Measurements from ENCODE around the gene TPSG1. TPM values are rescaled to one million over a fixed set of nuclear protein-coding genes. Genes with fewer than 3 reads are reported as not detected.

The TPSG1 gene
- total and polyA plus RNA-seq, 11 donors: not detected

GRCh38 chr16:1216681-1217400 lies 8.2 kb downstream of the TPSG1 start:
- DNase-seq: no peak
- H3K36me3 ChIP-seq: no peaks in the 10 kb centered on the region

GRCh38 chr16:1216296-1216619 lies 8.8 kb downstream of the TPSG1 start:
- WGBS, 4 donors: 82 to 100% (median 89%) methylated on average over 3 to 12 of the region's 12 CpGs
- Histone ChIP-seq H3K36me3 (no peaks in the 10 kb centered on the region), H3K27me3 (no peaks in the 10 kb centered on the region), H3K9me3 (no peaks in the 10 kb centered on the region), H3K27ac (no peak overlapping the region), H3K4me1 (peaks cover 0 to 3% (median 0%) of the 10 kb centered on the region in 12 donors), H3K4me3 (no peak overlapping the region)
- intact Hi-C loops (cut with DNase I): no loop called here
- no peak for DNase-seq
- TF ChIP-seq POLR2A (IDR thresholded peaks at IDR 0.05) (no peak), CTCF (IDR thresholded peaks at IDR 0.05) (no peak)
- no peak for ATAC-seq

More at GRCh38 chr16:1216681-1217400, 8.2 kb downstream of the TPSG1 start:
- WGBS, 4 donors: 81 to 89% (median 84%) methylated on average over 19 to 32 of the region's 32 CpGs
- no peak for ATAC-seq
- intact Hi-C loops (cut with DNase I): no loop called here
- H3K4me1 ChIP-seq: peaks cover 0 to 4% (median 0%) of the 10 kb centered on the region in 12 donors
- no peak overlapping the region for H3K27ac ChIP-seq
- H3K4me3 ChIP-seq: no peak overlapping the region
- no peaks in the 10 kb centered on the region for H3K27me3 ChIP-seq
- TF ChIP-seq CTCF (IDR thresholded peaks at IDR 0.05) (no peak), POLR2A (IDR thresholded peaks at IDR 0.05) (no peak)
- H3K9me3 ChIP-seq: no peaks in the 10 kb centered on the region

- 72 to 79% (median 76%) methylated on average over 29 to 32 of the region's 32 CpGs for WGBS, 4 donors
- TF ChIP-seq CTCF (IDR thresholded peaks at IDR 0.05) (no peak), POLR2A (IDR thresholded peaks at IDR 0.05) (no peak)
- H3K4me1 ChIP-seq: no peaks in the 10 kb centered on the region
- no peaks in the 10 kb centered on the region for H3K9me3 ChIP-seq
- H3K27me3 ChIP-seq: no peaks in the 10 kb centered on the region
- peaks cover 0 to 1% (median 0%) of the 10 kb centered on the region in 9 donors for H3K36me3 ChIP-seq
- DNase-seq: no peak
- no peak overlapping the region for H3K27ac ChIP-seq
- H3K4me3 ChIP-seq: no peak overlapping the region
- no peak for ATAC-seq
- intact Hi-C loops (cut with DNase I): no loop called here
Observed at GRCh38 chr16:1215574-1216295, 9.3 kb downstream of the TPSG1 start.

- peak overlapping the region in 1 of 12 donors; percentile 24 for H3K27ac ChIP-seq
- ATAC-seq (no peak), DNase-seq (no peak)
- H3K4me3 ChIP-seq: no peak overlapping the region
- TF ChIP-seq POLR2A (IDR thresholded peaks at IDR 0.05): no peak
- WGBS, 4 donors: 82 to 89% (median 84%) methylated on average over 13 to 16 of the region's 16 CpGs
- no peaks in the 10 kb centered on the region for H3K27me3 ChIP-seq
- intact Hi-C loops (cut with DNase I): no loop called here
- no peaks in the 10 kb centered on the region for H3K9me3 ChIP-seq
- peaks cover 0 to 4% (median 0%) of the 10 kb centered on the region in 9 donors for H3K36me3 ChIP-seq
- no peaks in the 10 kb centered on the region for H3K4me1 ChIP-seq
Observed at GRCh38 chr16:1214719-1215118, 10.3 kb downstream of the TPSG1 start.

Data from heart left ventricle (tissue), 16 donors.